GM12874 (cell line): ENCODE data around the gene SMAD2.

Source experiments
- TF ChIP-seq, protein P1 (sequence below): IDR thresholded peaks from 2 replicates; pipeline ENCODE4 v1.5.1; 2011; ENCODE audit warnings: low read depth, mild to moderate bottlenecking, control low read depth, low read length, moderate library complexity; ENCODE audit not compliant: insufficient read depth

SMAD2 gene

DNA sequence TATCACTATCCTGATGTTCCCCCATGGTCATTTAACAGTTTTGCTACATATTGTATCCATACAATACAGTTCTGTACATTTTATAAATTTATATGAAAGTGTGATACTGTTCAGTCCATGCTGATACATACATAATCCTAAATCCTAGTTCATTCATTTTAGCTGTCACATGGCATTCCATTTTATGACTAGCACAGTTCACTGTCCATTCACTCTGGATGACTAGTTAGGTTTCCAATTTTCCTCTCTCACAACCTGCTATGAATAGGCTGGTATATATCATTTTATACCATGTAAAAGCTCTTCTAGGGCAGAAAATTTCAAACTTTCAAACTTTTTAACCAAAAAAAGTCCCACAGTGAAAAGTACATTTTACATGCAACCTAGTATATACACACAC lies 15.2 kb downstream of the SMAD2 start:
- TF ChIP-seq, protein P1, sequence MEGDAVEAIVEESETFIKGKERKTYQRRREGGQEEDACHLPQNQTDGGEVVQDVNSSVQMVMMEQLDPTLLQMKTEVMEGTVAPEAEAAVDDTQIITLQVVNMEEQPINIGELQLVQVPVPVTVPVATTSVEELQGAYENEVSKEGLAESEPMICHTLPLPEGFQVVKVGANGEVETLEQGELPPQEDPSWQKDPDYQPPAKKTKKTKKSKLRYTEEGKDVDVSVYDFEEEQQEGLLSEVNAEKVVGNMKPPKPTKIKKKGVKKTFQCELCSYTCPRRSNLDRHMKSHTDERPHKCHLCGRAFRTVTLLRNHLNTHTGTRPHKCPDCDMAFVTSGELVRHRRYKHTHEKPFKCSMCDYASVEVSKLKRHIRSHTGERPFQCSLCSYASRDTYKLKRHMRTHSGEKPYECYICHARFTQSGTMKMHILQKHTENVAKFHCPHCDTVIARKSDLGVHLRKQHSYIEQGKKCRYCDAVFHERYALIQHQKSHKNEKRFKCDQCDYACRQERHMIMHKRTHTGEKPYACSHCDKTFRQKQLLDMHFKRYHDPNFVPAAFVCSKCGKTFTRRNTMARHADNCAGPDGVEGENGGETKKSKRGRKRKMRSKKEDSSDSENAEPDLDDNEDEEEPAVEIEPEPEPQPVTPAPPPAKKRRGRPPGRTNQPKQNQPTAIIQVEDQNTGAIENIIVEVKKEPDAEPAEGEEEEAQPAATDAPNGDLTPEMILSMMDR: no peak

DNA sequence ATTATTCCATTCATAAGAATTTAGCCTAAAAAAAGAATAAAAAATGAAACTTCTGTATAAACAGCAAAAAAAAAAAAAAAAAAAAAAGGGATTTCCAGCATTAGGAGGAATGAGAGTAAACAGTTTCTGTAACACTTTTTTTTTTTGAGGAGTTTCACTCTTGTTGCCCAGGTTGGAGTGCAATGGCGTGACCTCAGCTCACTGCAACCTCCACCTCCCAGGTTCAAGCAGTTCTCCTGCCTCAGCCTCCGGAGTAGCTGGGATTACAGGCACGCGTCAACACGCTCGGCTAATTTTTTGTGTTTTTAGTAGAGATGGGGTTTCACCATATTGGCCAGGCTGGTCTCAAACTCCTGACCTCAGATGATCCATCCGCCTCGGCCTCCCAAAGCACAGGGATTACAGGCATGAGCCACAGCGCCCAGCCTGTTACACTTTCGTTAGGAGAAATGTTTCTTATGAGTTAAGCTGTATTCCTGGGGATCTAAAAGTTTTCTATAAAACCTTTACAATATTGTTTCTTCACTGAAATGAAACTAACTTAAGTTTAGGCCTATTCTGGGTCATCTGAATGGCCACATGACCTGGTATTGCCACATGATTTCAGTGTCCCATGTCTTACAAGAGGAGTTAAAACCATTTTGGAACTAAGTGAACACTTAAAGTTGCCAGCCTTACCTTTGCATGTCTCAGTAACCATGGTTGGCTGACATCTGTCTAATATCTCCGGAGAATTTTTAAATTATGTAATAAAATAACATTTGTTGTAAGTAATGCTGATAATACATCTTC lies 17.5 kb downstream of the SMAD2 start:
- TF ChIP-seq, protein P1: no peak

DNA sequence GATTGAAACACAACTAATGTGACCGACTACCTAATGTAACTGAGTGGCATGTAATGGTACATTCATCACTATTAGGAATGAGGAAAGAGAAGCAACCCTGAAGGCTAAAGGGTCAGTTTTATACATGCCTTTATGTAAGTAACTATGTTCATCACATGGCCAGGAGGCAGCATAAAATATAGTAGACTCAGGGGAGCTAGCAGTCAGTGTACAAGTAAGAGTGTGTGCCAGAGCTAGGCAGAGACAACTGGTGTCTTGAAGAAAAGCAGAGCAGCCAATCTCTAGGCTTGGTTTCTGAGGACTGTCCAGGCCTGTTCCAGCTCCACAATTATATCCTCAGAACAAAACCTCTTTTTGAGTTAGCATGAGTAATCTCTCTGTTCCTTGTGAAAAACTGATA lies 18.1 kb downstream of the SMAD2 start:
- TF ChIP-seq, protein P1: no peak

DNA sequence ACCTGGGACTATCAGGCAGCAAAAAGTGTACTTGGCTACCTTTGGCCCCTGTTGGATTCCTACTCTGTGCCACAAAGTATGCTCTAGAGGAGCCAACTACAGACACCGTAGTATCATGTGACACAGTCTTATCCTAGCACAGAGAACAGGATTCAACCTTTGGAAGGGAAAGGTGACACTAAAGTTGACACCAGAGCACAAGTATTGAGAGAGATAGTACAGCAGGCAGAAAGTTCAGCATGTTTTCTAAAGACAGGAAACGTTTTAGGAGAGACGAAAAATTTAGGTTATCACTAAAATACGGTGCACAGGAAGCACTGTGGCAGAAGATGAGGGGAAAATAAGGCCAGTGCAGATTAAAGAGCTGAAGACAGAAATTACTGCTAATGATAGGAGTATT lies 18.6 kb downstream of the SMAD2 start:
- TF ChIP-seq, protein P1: no peak

DNA sequence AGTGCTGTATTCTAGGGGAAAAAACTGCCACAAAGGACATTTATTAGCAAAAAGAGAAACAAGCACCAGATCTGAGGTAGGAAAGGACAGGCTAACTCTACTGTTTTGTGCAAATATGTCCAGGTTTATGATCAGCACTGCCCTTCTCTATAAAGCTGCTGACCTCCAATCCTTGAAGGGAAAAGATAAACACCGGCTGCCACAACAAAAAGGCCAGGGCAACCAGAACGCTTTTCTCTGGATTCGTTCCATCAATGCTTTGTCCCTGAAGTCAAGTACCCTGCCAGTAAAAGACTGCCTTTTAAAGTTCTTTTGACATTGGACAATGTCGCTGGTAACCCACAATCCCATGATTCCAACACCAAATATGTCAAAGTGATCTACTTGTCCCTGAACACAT lies 21.0 kb downstream of the SMAD2 start:
- TF ChIP-seq, protein P1: no peak

DNA sequence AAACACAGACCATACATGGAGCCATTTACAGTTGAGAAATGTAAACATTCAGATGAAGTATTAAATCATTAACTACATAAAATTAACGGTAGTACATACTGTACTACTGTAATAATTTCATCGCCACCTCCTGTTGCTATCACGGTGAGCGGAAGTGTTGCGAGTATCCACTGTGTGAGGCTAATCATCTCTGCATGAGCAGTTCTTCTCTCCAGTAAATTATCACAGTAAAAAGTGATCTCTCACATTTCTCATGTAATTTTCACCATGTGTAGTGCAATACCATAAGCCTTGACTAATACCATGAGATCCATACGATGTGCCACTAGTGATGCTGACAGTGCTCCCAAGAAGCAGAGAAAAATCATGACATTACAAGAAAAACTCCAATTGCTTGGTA lies 21.9 kb downstream of the SMAD2 start:
- TF ChIP-seq, protein P1: no peak

DNA sequence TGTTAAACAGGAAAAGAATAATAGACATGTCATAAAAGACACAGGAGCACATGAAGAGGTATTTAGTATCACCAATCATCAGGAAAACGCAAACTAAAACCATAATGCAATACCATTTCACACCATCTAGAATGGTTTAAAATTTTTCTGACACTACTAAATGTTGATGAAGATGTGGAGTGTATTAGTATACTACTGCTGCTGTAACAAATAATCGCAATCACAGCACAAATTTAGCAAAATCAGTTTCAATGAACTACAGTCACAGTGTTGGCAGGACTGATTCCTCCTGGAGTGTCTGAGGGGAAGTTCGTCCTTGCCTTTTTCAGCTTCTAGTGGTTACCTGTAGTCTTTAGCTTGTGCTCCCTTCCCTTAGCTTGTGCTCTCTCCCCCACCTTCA lies 24.1 kb downstream of the SMAD2 start:
- TF ChIP-seq, protein P1: no peak
